HCT116 (cell line): Measurements from ENCODE around the gene MIEF1. TPM values are rescaled to one million over a fixed set of nuclear protein-coding genes. Genes with fewer than 3 reads are reported as not detected.

Experiments
- ATAC-seq: fragments of 200-7000 bp; cut with Tn5 transposase; 2 replicates; pipeline ENCODE4 v1.9.1; 2020; ENCODE audit warnings: mild to moderate bottlenecking, moderate library complexity
- BruUV-seq: library from RNA; stranded (reverse); fragments of 400-500 nt; replicated peaks from 2 replicates; lab custom pipeline; 2021; lab: Mats Ljungman, UMichigan
- CTCF ChIA-PET: fragments of 300-600 bp; sonication (Branson Sonifier 250); formaldehyde crosslinking; loops from one replicate; lab custom pipeline; 2021; ENCODE audit warnings: antibody characterized with exemption; lab: Charles Lee
- POLR2A ChIA-PET: fragments of 300-600, 350-600 bp; sonication (Branson Sonifier 250); formaldehyde crosslinking; loops from one replicate; lab custom pipeline; 2021; ENCODE audit warnings: antibody characterized with exemption; lab: Charles Lee
- RAD21 ChIA-PET, 2 experiments: fragments of 300-600 bp; sonication (Branson Sonifier 250); formaldehyde crosslinking; loops; one replicate each; lab custom pipeline; 2023; ENCODE audit warnings: low total read pairs in 2 of 2; ENCODE audit not compliant: uncharacterized antibody in 2 of 2, unreplicated experiment in 2 of 2, low non-redundant PET in 1 of 2; lab: Charles Lee
- DNase-seq: peaks from one replicate; pipeline ENCODE4 v3.0.0-alpha.2; 2010; ENCODE audit warnings: low read depth, low spot score
- H2AFZ ChIP-seq: fragments of 200-600 bp; shearing (Covaris generic), sonication (generic); 2 replicates; pipeline ENCODE4 v1.6.1; 2017; ENCODE audit warnings: low read depth, mixed run types, mixed read lengths, antibody characterized with exemption, low read length; ENCODE audit not compliant: poor library complexity, severe bottlenecking
- H3K27ac ChIP-seq: 2 replicates; pipeline ENCODE4 v1.5.1; 2012; ENCODE audit warnings: low read depth, low read length
- H3K27me3 ChIP-seq: fragments of 200-600 bp; sonication (generic); 2 replicates; pipeline ENCODE4 v1.6.1; 2016; ENCODE audit warnings: mixed run types, low read length, mixed read lengths; ENCODE audit not compliant: insufficient read depth
- H3K36me3 ChIP-seq, 2 experiments: fragments of 200-500 bp in 1 of 2; fragments of 200-600 bp in 1 of 2; sonication (Bioruptor generic) in 1 of 2; sonication (generic) in 1 of 2; 2 replicates each; pipeline versions ENCODE4 v1.5.1 to v1.6.1; 2014 to 2016; ENCODE audit warnings: low read length in 2 of 2, inconsistent platforms in 1 of 2, mixed read lengths in 1 of 2, mixed run types in 1 of 2; ENCODE audit not compliant: insufficient read depth in 2 of 2, control insufficient read depth in 1 of 2
- H3K4me1 ChIP-seq, 2 experiments: fragments of 200-600 bp in 1 of 2; sonication (generic) in 1 of 2; 2 replicates each; pipeline versions ENCODE4 v1.5.1 to v1.6.1; 2012 to 2017; ENCODE audit warnings: low read length in 2 of 2, inconsistent platforms in 1 of 2, mild to moderate bottlenecking in 1 of 2, mixed read lengths in 1 of 2, mixed run types in 1 of 2, moderate library complexity in 1 of 2; ENCODE audit not compliant: insufficient read depth in 2 of 2, control insufficient read depth in 1 of 2
- H3K4me2 ChIP-seq: fragments of 200-600 bp; sonication (generic); 2 replicates; pipeline ENCODE4 v1.6.1; 2017; ENCODE audit warnings: mixed run types, low read length, mixed read lengths
- H3K4me3 ChIP-seq, 2 experiments: fragments of 200-600 bp in 1 of 2; sonication (generic) in 1 of 2; replicated peaks in 1 of 2; 2 replicates each; pipeline ENCODE4 v1.5.1; 2011 to 2016; ENCODE audit warnings: low read length in 2 of 2, control low read depth in 1 of 2, low read depth in 1 of 2, mild to moderate bottlenecking in 1 of 2, mixed read lengths in 1 of 2, mixed run types in 1 of 2
- H3K79me2 ChIP-seq: fragments of 200-600 bp; sonication (generic); 2 replicates; pipeline ENCODE4 v1.6.1; 2017; ENCODE audit warnings: mild to moderate bottlenecking, mixed run types, low read length, moderate library complexity, mixed read lengths; ENCODE audit not compliant: insufficient read depth
- H3K9ac ChIP-seq: fragments of 200-600 bp; sonication (generic); 2 replicates; pipeline ENCODE4 v1.6.1; 2016; ENCODE audit warnings: low read length, mixed read lengths
- H3K9me2 ChIP-seq: fragments of 200-600 bp; sonication (generic), shearing (Covaris generic); 2 replicates; pipeline ENCODE4 v1.6.1; 2017; ENCODE audit warnings: mixed run types, mild to moderate bottlenecking, moderate library complexity; ENCODE audit not compliant: insufficient read depth
- H3K9me3 ChIP-seq, 2 experiments: fragments of 200-500 bp in 1 of 2; fragments of 200-600 bp in 1 of 2; sonication (Bioruptor generic) in 1 of 2; sonication (generic) in 1 of 2; 2 replicates each; pipeline ENCODE4 v1.6.1; 2014 to 2017; ENCODE audit warnings: low read length in 2 of 2, mixed read lengths in 2 of 2, inconsistent platforms in 1 of 2, low read depth in 1 of 2, mild to moderate bottlenecking in 1 of 2, mixed run types in 1 of 2, moderate library complexity in 1 of 2; ENCODE audit not compliant: control insufficient read depth in 1 of 2, insufficient read depth in 1 of 2
- H4K20me1 ChIP-seq: fragments of 200-600 bp; sonication (generic), shearing (Covaris generic); 2 replicates; pipeline ENCODE4 v1.6.1; 2017; ENCODE audit warnings: mixed run types, mild to moderate bottlenecking, moderate library complexity; ENCODE audit not compliant: insufficient read depth
- CBX3 ChIP-seq: IDR thresholded peaks from 2 replicates; pipeline ENCODE4 v1.6.1; 2012; ENCODE audit warnings: low read depth
- CEBPB ChIP-seq: IDR thresholded peaks from 2 replicates; pipeline ENCODE4 v1.6.1; 2012; ENCODE audit warnings: low read depth
- EGR1 ChIP-seq: IDR thresholded peaks from 2 replicates; pipeline ENCODE4 v1.6.1; 2012; ENCODE audit warnings: low read depth
- EZH2 ChIP-seq: fragments of 200-600 bp; sonication (generic); IDR thresholded peaks from 2 replicates; pipeline ENCODE4 v1.6.1; 2017; ENCODE audit warnings: antibody characterized with exemption, mixed run types
- EZH2phosphoT487 ChIP-seq: fragments of 200-600 bp; IDR thresholded peaks from 2 replicates; pipeline ENCODE4 v1.6.1; 2018; ENCODE audit warnings: antibody characterized with exemption, borderline replicate concordance
- FOSL1 ChIP-seq: IDR thresholded peaks from 2 replicates; pipeline ENCODE4 v1.6.1; 2012; ENCODE audit warnings: low read depth
- JUND ChIP-seq: IDR thresholded peaks from 2 replicates; pipeline ENCODE4 v1.6.1; 2012
- POLR2A ChIP-seq: IDR thresholded peaks from 2 replicates; pipeline ENCODE4 v1.7.0; 2011; ENCODE audit warnings: borderline replicate concordance; ENCODE audit not compliant: insufficient read depth, insufficient read length; ENCODE audit errors: extremely low read depth
- RAD21 ChIP-seq: IDR thresholded peaks from 2 replicates; pipeline ENCODE4 v1.6.1; 2012; ENCODE audit warnings: low read depth, mild to moderate bottlenecking
- REST ChIP-seq: IDR thresholded peaks from 2 replicates; pipeline ENCODE4 v1.6.1; 2012; ENCODE audit warnings: low read depth
- SP1 ChIP-seq: IDR thresholded peaks from 2 replicates; pipeline ENCODE4 v1.6.1; 2012; ENCODE audit warnings: low read depth
- TCF7L2 ChIP-seq: IDR thresholded peaks from 2 replicates; pipeline ENCODE4 v1.7.0; 2011; ENCODE audit warnings: borderline replicate concordance, inconsistent platforms; ENCODE audit not compliant: insufficient read depth, insufficient read length; ENCODE audit errors: extremely low read depth
- YY1 ChIP-seq: IDR thresholded peaks from 2 replicates; pipeline ENCODE4 v1.6.1; 2011; ENCODE audit warnings: low read length, low read depth, moderate library complexity, mild to moderate bottlenecking; ENCODE audit not compliant: insufficient replicate concordance; ENCODE audit errors: extremely low read depth
- ZBTB33 ChIP-seq: IDR thresholded peaks from 2 replicates; pipeline ENCODE4 v1.6.1; 2011; ENCODE audit warnings: mild to moderate bottlenecking, low read length, moderate library complexity; ENCODE audit not compliant: insufficient replicate concordance; ENCODE audit errors: extremely low read depth
- ZNF274 ChIP-seq: fragments of 200-500 bp; sonication (Bioruptor generic); IDR thresholded peaks from 2 replicates; pipeline ENCODE4 v1.6.1; 2014; ENCODE audit warnings: mild to moderate bottlenecking, low read depth, low read length, inconsistent platforms
- intact Hi-C: fragments of 100-400 bp; cut with micrococcal nuclease; formaldehyde crosslinking; loops from 2 replicates; pipeline ENCODE4 v1.10.0; 2022
- total RNA-seq: library from RNA; stranded (reverse); gene quantifications from one replicate; pipeline ENCODE4 v1.2.1, GENCODE V29; 2021; ENCODE audit not compliant: unreplicated experiment

Gene MIEF1
- total RNA-seq, 1 experiment from 2014 or later: 42.8 TPM

- Histone ChIP-seq H3K9me2 (no peaks in the 10 kb centered on the region), H3K79me2 (peaks cover 17% of the 10 kb centered on the region), H3K9ac (no peak overlapping the region), H3K36me3 (peaks cover 0 to 2% of the 10 kb centered on the region in 2 experiments; a peak in 1 of 4 replicates), H3K4me3 (no peak overlapping the region), H3K4me1 (peaks cover 22 to 53% of the 10 kb centered on the region in 2 experiments), H3K27ac (no peak overlapping the region), H3K9me3 (no peaks in the 10 kb centered on the region), H2AFZ (no peak overlapping the region), H3K4me2 (no peak overlapping the region), H3K27me3 (no peaks in the 10 kb centered on the region), H4K20me1 (no peaks in the 10 kb centered on the region)
- ChIA-PET POLR2A (interaction anchor here (0.9 to 1.9 kb wide), 2 partner anchors 21 to 25 kb away, joined by 4 to 5 read pairs; partner anchors contain the start of gene ATF4), CTCF (interaction anchor here (9.0 kb wide), 1 partner anchor 31 kb away, joined by 86 read pairs; no protein-coding TSS in a partner anchor), RAD21 (no interaction called here)
- BruUV-seq: no TSS peak
- intact Hi-C loops: no loop called here
- ATAC-seq (no peak), DNase-seq (no peak)
- no peak for TF ChIP-seq EGR1
- no peak for TF ChIP-seq FOSL1
- TF ChIP-seq CBX3: no peak
- no peak for TF ChIP-seq TCF7L2
- TF ChIP-seq CEBPB: no peak
- TF ChIP-seq YY1: no peak
- TF ChIP-seq ZNF274: no peak
These were observed 3.3 kb upstream of the MIEF1 start for GRCh38 chr22:39498802-39499201.

- Histone ChIP-seq H3K9ac (no peak overlapping the region), H3K9me2 (no peaks in the 10 kb centered on the region), H3K4me3 (no peak overlapping the region), H4K20me1 (no peaks in the 10 kb centered on the region), H3K27ac (no peak overlapping the region), H3K4me2 (no peak overlapping the region), H3K27me3 (no peaks in the 10 kb centered on the region), H3K9me3 (no peaks in the 10 kb centered on the region), H2AFZ (no peak overlapping the region), H3K79me2 (peaks cover 30% of the 10 kb centered on the region), H3K4me1 (peaks cover 23 to 50% of the 10 kb centered on the region in 2 experiments), H3K36me3 (peaks cover 5 to 15% of the 10 kb centered on the region in 2 experiments; a peak in 3 of 4 replicates)
- intact Hi-C loops: no loop called here
- no TSS peak for BruUV-seq
- no peak for ATAC-seq
- RAD21 ChIA-PET: no interaction called here
- CTCF ChIA-PET: no interaction called here
- DNase-seq: no peak
- POLR2A ChIA-PET: interaction anchor here (1.9 kb wide), 1 partner anchor 20 kb away, joined by 5 read pairs; the partner anchor contains the start of gene ATF4
- no peak for TF ChIP-seq EGR1
- TF ChIP-seq CEBPB: no peak
- no peak for TF ChIP-seq SP1
- TF ChIP-seq JUND: no peak
- no peak for TF ChIP-seq REST
- TF ChIP-seq FOSL1: no peak
- TF ChIP-seq RAD21: no peak
- TF ChIP-seq ZBTB33: no peak
- no peak for TF ChIP-seq EZH2
- TF ChIP-seq POLR2A: no peak
- TF ChIP-seq TCF7L2: no peak
- TF ChIP-seq ZNF274: no peak
- no peak for TF ChIP-seq EZH2phosphoT487
These were observed 2.0 kb upstream of the MIEF1 start for GRCh38 chr22:39500101-39500500.
